Activated CD8-positive, alpha-beta memory T cell treated with anti-CD3 and anti-CD28 coated beads for 4 hours (primary cell): ENCODE results near the gene SHFL.
A peak's percentile ranks its signal among the peaks of the same experiment; 100 is the strongest.

ENCODE experiments used
- DNase-seq, 2 donors: peaks; one replicate each; pipeline ENCODE4 v3.0.0-alpha.2; 2020; ENCODE audit warnings: low read depth in 2 of 2

Gene SHFL

DNA sequence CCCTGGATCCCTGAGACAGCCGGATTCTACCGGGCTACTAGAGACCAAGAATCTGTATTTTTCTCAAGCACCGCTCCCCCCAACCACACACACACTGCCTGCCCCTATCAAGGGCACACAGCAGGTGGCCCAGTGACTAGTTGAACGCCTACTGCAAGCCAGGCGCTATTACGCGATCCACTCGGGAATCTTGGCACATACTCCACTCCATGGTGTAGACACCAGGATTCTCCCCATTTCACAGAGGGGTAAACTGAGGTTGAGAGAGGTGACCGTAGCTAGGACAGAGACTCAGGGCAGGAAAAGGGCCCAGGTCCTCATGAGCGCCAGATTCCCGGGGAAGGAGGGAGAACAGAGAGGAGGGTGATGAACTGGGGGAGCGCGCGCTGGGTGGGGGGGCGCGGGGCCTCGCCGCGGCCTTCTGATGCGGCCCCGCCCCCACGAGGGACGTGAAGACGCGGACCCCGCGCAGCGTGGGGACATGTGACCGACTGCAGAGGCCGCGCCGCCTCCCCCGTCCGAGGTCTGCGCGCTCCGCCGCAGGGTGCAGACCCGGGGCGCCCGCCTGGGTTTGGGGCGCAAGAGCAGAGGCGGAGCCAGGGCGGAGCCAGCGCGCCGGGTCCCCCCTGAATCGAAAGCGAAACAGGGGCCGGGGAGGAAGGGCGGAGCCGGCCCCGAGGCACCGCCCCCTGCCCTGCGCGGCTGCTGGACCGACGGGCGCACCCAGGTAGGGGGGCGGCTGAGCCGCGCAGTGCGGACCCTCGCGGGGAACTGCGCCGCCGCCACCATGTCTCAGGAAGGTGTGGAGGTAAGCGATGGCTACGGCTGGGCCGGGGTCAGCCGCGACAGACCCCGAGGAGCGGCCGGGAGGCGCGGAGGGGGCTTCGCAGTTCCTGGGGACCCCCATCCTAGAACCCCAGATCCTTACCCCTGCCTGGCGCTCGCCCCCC is at the start of gene SHFL:
SHFL (plus strand) TSS at position 677 of the 950 bp plus-strand sequence; CDS start at position 788, 111 bp downstream.
- peak; percentile 71 for DNase-seq

DNA sequence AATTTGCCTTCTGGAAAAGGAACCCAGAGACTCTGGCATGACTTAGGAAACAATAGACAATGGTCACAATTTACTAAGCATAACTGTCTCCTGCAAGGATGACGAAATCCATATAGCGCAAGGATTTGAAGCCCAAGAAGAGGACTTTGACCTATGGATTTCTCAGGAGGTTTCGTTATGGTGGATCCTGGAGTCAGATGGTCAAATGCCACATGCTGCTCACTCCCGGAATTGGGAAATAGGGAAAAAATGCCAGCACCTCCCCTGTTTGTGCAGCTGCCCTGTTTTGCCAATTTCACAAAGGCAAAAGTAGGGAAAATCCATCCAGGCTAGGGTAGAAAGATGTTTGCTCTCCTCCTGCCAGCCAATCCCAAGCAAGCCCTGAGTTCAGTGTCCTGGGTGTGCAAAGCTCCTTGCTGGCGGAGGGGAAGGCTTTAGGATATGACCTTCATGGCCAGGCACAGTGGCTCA is 49.5 kb upstream of the SHFL start:
- DNase-seq: no peak

DNA sequence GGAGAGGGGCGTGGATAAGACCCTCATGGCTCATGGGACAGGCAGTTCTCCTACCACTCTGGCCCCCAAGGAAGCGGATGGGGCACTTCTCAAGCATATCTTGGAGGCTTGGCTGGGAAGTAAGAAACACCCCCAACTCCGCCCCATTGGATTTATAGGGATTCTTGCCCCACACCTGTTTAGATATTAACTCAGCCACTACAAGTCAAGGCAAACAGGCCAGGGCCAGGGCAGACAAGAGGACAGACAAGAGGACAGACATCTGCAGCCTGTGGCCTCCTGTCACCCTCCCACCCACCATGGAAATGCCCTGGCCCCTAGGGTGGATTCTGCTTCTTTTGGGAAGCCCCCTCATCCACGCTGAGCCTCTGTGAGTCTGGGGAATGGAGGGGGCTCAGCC is 48.8 kb upstream of the SHFL start:
- DNase-seq: no peak

DNA sequence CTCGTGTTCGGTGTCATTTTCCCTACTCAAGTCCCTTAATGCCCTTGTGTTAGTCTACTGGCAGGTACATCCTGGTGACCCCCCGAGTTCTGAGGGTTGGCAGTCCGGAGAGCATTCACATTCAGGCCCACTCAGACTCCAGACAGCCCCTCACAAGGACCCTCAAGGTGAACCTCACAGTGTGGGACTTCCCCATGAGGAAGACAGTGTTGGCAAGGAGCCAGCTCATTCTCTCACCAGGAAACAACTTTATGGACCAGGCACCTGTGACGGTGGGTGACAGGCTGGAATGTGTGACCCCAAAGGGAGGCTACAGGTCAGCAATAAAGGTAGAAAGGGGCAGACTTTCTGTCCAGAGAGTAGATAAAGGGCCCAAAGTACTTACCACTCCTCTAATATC is 48.3 kb upstream of the SHFL start:
- DNase-seq: no peak

DNA sequence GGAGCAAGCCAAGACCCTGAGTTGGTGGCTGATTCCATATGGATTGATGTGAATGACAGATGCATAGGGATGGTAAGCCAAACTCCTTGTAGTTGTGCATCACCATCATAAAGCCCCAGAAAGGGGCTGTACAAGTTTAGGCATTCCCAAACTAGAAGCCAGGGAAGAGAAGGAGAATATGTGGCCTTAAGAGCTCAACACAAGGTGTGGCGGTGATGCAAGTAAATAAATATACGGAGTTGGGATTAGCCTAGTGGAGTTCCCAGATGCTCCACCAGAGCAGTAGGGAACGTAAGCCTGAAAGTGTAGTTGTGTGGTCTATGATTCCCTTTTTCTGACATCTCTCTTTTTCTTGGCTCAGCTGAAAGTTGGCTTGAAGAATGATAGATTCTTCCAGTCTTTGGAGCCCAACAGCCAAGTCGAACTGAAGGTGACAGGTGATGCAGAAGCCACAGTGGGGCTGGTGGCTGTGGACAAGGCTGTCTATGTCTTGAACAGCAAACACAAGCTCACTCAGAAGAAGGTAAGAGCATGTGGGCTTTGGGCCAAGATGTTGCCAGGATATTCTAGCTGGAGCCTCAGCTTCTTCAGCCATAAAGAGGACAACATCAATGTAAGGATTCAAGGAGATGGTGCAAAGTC is 42.7 kb upstream of the SHFL start:
- DNase-seq: no peak

DNA sequence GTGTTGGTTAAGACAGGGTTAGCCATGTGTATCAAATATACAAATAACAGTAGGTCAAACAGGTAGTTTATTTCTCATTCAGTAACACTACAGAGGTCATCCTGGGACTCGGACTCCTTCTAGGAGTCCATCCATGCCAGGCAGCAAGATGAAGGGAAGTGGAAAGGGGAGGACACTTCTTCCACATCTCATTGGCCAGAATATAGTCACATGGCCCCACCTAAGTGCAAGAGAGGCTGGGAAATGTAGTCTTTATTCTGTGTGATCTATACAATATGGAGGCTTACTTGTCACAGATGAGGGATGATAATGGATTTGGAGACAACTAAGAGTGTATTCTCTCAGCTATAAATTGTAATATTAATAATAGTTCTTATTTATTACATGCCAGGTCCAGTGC is 41.7 kb upstream of the SHFL start:
- DNase-seq: no peak

DNA sequence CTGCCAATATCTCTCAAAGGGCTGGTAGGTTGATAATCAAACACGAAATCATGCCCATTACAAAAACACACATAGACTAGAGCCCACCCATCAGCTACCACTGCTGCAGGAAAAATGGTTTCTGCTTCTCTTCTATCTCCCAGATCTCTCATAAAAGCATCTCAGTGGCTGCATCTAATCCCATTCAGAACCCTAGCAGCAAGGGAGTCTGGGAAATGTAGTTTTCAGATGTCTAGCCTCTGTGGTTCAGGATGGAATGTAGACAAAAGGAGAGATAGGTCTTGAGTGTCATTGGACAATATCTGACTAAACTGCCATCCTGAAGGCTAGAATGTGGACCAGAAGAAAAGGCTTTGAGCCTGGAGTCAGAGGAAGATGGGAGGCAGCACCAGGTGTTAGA is 40.7 kb upstream of the SHFL start:
- no peak for DNase-seq

DNA sequence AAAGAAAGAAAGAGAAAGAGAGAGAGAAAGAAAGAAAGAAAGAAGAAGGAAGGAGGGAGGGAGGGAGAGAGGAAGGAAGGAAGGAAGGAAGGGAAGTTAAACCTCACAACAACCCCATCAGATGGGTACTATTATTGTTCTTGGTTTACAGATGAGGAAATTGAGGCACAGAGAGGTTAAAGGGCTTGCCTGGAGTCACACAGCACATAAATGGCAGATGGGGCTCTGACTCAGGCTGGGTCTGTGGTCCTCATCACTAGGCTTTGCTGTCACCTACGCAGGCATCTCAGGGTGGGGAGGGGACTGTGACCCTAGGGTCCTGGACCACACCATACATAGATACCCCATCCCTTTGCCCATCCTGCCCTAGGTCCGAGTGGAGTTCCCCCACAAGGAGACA is 36.5 kb upstream of the SHFL start:
- DNase-seq: no peak

DNA sequence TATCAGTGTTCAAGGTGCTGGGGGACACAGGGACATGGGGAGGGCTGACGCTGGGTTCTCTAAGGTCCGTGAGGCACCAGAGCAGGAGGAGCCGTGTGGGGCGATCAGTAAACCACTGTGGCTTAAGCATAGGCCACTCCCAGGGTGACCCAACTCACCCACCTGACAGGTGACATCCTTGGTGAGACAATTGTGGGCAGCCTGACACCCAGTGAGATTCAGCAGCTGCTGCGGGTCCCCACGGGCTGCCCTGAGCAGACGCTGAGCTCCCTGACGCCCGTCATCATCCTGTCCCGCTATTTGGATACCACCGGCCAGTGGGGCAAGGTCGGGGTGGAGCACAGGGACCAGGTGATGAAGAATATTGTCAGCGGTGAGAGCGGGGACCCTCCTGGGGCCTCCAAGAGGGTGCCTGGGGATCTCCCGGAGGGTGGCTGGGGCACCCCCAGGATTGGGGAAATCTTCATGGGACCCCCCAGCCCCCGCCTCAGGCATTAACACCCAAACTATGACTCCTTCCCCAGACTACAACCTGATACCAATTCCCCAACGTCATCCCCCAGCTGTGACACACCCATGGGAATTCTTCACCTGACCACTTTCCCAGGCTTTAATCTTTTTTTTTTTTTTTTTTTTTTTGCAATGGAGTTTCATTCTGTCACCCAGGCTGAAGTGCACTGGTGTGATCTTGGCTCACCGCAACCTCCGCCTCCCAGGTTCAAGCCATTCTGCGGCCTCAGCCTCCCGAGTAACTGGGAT is 33.3 kb upstream of the SHFL start:
- DNase-seq: no peak

DNA sequence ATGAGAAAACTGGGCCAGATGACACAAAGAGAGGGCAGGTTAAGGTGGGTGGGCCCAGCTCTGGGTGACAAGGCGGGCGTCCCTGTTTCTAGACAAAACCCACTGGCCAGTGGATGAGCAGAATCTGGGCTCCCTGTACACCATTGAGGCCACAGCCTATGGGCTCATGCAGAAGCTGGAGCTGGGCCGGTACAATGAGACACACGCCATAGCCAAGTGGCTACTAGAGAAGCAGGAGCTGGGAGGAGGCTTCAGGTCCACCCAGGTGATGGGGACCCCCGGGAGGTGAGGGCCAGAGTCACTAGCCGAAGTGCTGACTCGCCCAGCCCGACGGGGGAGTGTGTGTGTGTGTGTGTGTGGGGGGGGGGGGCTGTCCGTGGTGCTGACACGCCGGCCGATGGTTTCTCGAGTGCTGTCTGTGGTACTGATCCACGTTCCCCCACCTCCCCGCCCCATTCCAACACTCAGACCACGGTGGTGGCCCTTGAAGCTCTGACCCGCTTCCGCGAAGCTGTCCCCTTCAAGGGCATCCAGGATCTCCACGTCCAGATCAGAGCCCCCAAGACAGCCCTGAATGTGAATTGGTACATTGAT is 24.3 kb upstream of the SHFL start:
- no peak for DNase-seq

DNA sequence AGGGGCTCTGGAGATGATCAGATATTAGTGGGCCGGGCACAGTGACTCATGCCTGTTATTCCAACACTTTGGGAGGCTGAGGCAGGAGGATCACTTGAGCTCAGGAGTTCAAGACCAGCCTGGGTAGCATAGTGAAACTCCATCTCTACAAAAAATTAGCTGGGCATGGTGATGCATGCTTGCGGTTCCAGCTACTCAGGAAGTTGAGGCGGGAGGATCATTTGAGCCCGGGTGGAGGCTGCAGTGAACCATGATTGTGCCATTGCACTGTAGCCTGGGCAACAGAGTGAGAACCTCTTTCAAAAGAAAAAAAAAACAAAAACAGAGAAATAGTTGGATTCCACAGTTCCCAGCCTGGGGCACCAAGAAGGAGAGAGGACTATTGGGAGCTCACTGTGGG is 17.9 kb upstream of the SHFL start:
- DNase-seq: no peak

DNA sequence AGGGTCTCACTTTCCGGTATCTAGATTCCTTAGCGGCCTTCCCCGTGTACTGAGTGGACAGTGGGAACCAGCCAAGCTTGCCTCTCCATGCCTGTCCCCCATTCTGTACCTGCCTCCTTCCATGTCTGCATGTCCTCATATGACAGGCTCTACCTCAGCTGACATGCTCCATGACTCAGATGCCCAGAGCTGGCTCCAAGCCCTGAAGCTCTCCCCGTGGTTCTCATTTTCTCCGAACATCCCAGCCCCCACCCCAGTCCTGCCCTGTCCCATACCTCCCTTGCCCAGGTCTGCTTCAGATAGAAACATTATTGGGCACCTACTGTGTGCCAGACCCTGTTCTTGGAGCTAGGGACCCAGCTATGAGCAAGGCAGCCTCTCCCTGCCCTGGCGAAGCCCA is 17.1 kb upstream of the SHFL start:
- DNase-seq: no peak

DNA sequence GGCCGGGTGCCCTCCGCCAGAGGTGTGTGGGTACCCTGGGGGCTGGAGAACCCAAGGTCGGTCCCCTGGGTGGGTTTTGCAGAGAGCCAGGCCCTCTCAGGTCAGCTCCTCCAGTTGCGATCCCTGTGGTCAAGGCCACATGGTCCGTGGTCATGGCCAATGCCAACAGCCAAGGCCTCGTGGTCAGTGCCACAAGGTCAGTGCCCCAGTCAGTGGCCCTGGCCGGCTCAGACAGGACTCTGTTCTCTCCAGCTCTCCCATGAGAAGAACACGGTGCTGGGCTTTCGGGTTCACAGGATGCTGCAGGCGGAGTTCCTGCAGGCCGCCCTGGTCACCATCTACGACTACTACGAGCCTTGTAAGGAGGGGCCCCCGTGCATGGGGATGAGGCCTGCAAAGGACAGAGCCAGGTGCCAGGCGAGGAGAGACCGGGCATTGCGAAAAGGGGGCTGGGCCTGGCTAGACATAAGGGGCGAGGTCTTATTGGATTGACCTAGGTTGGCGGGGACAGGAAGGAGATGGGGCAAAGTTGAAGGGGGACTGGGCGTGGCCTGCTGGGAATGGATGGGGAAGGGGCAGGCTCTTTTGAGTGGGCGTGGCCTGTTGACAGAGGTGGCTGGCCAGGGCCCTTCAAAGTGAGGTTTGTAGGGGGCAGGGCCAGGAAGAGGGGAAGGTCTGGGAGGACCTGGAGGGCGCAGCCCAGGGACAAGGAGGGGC is 15.2 kb upstream of the SHFL start:
- DNase-seq: no peak

DNA sequence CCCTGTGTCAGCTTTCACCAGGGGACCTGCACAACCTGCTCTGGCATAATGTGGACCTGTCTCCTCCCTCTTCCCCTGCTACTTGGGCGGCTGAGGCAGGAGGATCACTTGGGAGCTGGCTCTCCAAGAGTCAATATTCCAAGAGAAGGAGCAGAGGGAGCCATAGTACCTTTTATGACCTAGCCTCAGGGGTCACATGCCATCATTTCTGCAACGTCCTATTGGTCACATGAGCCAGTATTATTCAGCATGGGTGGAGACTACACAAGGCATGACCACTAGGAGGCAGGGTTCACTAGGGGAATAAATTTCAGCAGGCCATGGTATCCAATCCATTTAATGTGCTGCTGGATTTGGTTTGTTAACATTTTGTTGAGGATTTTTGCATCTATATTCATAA is 12.0 kb upstream of the SHFL start:
- no peak for DNase-seq

DNA sequence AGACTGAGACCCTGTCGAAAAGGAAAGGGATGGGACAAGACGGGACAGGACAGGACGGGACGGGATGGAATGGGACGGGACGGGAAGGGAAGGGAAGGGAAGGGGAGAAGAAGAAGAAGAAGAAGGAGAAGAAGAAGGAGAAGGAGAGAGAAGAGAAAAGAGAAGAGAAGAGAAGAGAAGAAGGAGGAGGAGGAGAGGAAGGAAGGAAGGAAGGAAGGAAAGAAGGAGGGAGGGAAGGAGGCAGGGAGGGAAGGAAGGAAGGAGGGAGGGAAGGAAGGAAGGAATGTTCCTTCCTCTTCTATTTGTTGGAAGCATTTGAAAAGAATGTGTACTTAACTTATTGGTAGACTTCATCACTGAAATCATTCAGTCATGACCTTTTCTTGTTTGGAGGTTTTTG is 9.6 kb upstream of the SHFL start:
- no peak for DNase-seq

DNA sequence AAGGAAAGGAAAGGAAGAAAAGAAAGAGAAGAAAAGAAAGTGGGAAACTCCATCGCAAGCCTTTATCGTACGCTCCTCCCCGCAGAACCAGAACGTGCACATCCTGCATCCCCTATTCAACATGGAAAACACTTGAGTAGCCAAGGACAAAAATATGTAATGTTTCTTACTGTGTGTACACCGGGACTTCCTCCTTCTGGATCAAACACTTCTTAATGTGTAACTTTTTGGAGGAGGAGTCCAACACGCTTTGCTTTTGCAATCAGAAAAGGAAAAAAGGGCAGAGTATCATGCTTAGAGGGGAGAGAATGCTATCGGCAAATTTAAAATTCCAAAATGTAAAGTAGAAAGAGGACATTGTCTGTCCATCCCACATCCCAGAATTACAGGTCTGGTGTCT is 7.8 kb upstream of the SHFL start:
- no peak for DNase-seq

DNA sequence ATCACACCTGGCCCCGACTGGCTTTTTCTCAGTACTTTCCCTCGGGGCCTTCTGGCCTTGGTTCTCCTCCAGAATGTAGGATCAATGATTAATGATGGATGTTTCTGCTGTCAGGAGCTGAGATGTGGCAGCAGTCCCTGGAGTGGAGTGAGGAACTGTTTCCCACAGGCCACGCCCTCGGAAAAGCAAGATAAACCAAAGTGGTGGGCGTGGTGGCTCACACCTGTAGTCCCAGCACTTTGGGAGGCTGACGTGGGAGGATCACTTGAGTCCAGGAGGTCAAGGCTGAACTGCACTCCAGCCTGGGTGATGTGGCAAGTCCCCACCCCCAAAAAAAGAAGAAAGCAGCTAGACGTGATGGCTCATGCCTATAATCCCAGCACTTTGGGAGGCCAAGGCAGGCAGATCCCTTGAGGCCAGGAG is 7.1 kb upstream of the SHFL start:
- no peak for DNase-seq

DNA sequence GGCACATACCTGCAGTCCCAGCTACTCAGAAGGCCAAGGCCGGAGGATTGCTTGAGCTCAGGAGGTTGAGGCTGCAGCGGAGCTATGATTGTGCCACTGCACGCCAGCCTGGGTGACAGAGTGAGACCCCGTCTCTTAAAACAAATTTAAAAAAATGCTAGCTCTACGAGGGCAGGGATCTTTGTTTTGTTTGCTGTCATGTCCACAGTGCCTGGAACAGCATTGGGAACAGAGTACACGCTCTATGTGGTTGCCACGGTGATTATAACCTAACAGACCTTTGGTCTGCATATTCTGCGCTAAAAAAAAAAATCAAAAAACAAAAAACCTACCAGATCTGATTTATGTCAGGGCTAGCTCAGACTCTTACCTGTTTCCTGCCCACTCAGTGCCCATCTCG is 2.2 kb upstream of the SHFL start:
- DNase-seq: no peak

DNA sequence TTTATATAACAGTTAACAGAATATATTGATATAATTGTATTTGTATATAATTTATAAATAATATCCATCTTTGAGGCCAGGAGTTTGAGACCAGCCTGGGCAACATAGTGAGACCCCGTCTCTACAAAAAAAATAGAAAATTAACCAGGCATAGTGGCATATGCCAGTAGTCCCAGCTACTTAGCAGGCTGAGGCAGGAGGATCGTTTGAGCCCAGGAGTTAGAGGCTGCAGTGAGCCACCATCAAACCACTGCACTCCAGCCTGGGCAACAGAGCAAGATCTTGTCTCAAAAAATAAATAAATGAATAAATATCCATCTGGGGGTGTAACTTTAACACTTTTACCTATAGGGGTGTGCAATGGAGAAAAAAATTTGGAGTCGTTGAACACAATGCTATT is 1.3 kb upstream of the SHFL start:
- no peak for DNase-seq

DNA sequence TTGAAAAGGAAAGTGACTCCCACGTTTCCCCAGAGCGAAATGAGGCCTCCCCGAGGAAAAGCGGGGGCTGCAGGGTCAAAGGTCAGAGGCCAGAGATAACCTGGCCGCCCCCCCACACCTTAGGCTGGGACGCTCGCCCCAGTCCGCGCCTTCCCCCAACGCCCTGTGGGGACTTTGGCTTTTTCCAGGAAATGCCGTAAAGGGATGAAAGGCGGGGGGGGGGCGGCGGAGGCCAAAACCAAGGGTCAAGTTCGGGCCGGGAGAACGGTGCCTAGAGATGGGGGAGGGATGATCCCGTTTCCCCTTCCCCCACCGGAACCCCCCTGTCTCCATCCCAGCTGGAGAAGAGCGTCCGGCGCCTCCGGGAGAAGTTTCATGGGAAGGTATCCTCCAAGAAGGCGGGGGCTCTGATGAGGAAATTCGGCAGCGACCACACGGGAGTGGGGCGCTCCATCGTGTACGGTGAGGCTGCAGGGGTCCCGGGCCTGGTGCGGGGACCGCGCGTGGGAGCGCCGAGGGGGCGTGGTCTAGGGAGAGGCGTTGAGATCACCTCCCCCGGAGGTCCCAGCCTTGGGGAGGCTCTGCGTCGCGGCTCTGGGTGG is 575 bp downstream of the SHFL start:
- peak in 1 of 2 donors; percentile 39 for DNase-seq
